ENCODE results near the gene CEACAM3.
A peak's percentile ranks its signal among the peaks of the same experiment; 100 is the strongest.

Gene CEACAM3

DNA sequence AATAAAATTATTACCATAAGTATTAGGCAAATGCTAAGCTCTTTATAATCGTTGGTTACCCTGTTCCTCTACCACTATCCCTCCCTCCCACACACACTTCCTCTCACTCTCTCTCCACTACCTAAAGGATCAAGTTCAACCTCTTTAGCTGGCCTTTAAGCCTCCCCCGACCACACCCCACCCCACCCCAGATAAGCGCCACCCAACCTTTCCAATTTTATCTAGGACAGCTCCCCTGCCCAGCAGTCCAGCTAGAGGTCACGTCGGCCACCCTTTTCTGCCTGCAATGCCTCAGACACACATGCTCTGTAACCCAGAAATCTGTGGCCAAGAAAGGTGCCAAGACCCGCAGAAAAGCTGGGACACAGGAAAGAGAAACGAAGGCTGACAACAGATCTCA lies 47.0 kb downstream of the CEACAM3 start:
- DNase-seq (ENCODE audit: insufficient read length, low spot score) (no peak), FAIRE-seq (no peak)

DNA sequence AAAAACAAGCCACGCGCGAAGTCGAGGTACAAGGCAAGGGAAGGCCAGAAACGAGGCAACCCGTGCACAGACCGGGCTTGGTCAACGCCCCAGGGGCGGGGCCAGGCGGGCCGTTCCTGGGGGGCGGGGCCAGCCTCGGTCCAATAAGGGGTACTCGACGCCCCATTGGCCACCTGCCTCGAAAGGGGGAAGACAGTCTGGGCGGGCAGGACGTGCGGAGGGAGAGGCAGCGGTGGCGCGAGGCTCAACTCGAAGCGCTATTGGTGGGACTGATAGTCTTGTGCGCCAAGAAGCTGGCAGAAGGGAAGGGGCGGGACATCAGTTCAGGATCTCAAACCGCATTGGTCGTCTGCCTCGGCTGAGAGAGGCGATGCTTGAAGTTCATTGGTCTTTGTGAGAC lies 48.2 kb downstream of the CEACAM3 start, which contains the start of gene LYPD4:
Gene LYPD4, minus strand, starts transcription at position 83 of the 400 bp plus-strand sequence. CDS start 5,398 bp downstream, outside the sequence.
- FAIRE-seq (no peak), DNase-seq (ENCODE audit: insufficient read length, low spot score) (no peak)

DNA sequence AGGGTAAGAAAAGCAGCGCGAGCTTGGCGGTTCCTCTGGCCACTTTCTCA lies 48.4 kb downstream of the CEACAM3 start, which contains the start of gene DMRTC2:
Gene DMRTC2, plus strand, starts transcription at position 42 of the 50 bp plus-strand sequence. CDS start 2,387 bp downstream, outside the sequence.
- DNase-seq (ENCODE audit: insufficient read length, low spot score) (no peak), FAIRE-seq (no peak)

DNA sequence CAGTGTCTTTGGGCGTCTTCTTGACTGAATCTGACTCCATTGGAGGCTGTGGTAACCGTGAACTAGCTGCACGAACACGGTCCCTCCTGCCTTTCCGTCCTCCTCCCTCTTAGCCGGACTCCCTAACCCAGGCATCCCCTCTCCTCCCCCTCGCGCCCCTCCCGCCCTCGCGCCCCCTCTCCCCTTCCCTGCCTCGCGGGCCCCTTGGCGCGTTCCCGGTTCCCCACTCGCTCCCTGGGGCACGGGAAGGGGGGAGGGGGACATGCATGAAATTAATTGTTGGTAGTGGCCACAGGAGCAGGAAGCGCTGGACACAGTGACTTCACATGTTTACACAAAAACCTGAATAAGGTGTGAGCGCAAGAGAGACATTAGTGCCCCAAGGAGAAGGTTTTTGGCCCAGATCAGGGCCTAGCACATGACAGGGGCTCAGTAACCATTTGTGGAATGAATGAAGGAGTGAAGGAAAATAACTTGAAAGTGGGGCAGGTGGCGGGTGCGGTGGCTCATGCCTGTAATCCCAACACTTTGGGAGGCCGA lies 48.7 kb downstream of the CEACAM3 start:
- FAIRE-seq (no peak), DNase-seq (ENCODE audit: insufficient read length, low spot score) (no peak)

DNA sequence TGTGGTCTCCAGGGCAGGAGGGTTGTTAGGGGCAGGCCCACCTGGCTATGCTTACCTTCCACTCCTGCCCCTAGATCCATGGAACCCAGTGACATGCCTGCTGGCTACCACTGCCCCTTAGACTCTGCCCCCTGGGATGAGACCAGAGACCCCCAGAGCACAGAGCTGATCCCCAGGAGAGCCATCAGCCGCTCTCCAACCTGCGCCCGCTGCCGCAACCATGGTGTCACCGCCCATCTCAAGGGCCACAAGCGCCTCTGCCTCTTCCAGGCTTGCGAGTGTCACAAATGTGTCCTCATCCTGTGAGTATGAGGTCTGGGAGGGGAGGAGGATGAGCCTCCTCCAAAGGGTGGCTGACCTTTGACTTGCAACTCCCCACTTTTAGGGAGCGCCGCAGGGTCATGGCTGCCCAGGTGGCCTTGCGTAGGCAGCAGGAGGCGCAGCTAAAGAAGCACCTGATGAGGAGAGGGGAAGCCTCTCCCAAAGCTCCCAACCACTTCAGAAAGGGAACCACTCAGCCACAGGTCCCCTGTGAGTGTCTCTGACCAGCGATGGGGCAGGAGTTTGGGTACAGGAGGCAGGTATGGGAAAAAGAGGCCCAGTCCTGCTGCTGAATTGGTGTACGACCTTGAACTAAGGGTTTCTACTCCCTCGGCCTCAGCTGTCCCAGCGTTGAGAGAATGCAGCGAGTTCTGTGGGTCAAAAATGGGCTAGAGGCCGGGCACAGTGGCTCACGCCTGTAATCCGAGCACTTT lies 51.1 kb downstream of the CEACAM3 start:
- FAIRE-seq (no peak), DNase-seq (ENCODE audit: insufficient read length, low spot score) (no peak)

DNA sequence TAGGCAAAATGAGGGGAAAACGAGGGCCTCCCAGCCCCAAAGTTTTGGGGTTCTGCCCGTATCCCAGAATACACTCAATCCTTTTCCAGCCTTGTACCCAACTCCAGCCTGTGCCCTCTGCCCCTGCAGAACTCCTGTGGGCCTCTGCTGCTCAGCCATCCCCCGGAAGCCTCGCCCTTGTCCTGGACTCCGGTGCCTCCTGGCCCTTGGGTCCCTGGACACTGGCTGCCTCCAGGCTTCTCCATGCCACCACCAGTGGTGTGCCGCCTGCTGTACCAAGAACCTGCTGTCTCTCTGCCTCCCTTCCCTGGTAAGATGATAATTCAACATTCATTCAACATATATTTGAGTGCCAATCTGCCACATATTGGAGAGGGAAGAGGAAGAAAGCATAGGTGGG lies 52.3 kb downstream of the CEACAM3 start:
- no peak for DNase-seq (ENCODE audit: insufficient read length, low spot score)
- no peak for FAIRE-seq

DNA sequence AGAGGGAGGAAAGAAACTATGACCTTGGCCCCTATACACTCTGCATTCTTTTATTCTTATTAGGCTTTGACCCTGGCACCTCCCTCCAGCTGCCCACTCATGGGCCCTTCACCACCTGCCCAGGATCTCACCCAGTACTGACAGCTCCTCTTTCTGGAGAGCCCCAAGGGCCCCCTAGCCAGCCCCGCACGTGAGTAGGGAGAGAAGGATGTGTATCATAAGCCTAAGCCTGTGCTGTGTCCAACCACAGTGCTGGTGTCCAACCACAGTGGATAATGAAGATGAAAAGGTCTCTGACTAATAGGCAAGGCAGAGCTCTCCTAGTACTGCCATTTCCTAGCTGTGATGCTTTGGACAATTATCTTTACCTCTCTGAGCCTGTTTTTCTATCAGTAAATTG lies 52.7 kb downstream of the CEACAM3 start:
- FAIRE-seq (no peak), DNase-seq (ENCODE audit: insufficient read length, low spot score) (no peak)

DNA sequence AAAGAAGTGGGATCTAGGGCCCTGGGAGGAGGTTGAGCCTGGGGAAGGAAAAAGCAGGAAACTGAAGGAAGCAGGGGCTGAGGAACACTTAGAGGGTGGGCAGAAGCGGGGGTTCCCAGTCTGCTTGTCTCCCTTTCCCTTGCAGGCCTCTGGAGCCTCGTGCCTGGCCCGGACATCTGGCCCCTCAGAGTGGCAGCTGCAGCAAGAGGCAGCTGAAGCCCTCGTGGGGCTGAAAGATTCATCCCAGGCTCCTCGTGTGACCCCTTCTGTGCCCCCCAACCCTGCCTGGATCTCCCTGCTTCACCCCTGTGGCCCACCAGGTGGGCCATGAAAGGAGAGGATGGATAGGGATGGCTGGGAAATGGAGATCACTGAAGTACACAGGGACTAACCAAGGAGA lies 54.0 kb downstream of the CEACAM3 start:
- DNase-seq (ENCODE audit: insufficient read length, low spot score) (no peak), FAIRE-seq (no peak)

DNA sequence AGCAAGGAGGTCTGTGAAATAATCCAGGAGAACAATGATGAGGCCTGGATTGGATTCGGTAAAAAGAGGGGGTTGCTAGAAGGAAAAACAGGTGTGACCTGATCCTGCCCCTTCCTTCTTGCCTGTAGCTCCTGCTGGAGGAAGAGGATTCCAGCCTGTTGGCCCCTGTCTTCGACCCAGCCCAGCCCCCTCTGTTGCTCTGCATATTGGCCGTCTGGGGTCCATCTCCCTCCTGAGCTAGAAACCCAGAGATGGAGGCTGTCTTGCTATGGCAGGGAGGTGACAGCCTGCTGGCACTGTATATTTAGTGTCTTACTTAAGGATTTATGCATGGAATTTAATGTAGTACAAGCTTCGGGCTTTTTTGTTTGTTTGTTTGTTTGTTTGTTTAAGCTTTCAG lies 55.1 kb downstream of the CEACAM3 start:
- DNase-seq (ENCODE audit: insufficient read length, low spot score) (no peak), FAIRE-seq (no peak)

DNA sequence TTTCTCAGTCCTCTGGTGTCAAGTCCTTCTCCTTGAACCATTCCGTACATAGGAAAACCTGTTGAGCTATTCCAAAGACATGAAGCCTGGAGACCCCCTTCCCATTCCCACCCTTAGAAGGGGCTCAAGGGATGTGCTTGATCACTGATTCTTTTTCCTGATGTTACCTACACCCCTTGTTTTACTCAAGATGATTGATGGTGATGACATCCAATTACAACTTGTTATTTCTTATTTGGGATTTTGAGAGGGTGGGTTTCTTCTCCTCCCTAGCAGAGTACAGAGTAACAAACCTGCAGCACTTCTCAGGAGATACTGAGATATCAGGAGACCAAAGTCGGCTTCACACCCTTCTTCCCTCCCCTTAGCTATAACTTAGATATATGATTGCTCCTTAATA lies 57.0 kb downstream of the CEACAM3 start:
- FAIRE-seq (no peak), DNase-seq (ENCODE audit: insufficient read length, low spot score) (no peak)

DNA sequence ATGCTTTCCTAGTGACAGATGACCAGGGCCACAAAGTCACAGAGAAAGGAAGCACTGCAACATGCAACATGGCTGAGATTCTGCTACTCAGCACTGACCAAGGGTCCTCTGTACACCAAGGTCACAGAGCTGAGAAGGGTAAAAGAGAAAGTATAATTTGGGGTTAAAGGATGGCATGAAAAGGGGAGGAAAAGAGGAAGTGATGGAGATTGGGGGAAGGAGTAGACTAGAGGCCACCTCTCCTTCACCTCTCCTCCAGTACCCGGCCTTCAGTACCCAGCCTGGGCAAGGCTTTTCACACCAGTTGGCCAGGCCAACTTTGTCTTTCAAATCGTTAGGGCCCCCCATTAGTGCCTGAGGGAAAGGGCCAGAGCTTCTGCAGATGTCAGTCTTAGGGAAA lies 57.4 kb downstream of the CEACAM3 start:
- FAIRE-seq (no peak), DNase-seq (ENCODE audit: insufficient read length, low spot score) (no peak)

DNA sequence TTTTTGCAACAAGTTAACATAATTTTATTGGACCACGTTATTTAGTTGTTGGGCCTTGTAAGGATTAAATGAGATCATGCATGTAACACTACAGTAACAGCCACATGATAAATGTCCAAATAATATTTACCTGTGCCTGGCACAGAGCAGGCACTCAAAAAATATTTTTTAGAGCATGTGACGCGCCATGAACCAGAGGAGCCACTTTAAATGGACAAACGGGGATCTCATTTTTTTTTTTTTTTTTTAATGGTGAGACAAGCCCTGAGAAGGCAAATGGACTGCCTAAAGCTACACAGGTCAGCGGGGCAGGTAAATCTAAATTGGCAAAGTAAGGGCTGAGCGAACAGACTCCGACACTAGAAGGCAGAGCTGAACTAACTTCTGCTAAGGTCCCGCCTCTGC lies 62.8 kb downstream of the CEACAM3 start:
- FAIRE-seq (no peak), DNase-seq (ENCODE audit: insufficient read length, low spot score) (no peak)

DNA sequence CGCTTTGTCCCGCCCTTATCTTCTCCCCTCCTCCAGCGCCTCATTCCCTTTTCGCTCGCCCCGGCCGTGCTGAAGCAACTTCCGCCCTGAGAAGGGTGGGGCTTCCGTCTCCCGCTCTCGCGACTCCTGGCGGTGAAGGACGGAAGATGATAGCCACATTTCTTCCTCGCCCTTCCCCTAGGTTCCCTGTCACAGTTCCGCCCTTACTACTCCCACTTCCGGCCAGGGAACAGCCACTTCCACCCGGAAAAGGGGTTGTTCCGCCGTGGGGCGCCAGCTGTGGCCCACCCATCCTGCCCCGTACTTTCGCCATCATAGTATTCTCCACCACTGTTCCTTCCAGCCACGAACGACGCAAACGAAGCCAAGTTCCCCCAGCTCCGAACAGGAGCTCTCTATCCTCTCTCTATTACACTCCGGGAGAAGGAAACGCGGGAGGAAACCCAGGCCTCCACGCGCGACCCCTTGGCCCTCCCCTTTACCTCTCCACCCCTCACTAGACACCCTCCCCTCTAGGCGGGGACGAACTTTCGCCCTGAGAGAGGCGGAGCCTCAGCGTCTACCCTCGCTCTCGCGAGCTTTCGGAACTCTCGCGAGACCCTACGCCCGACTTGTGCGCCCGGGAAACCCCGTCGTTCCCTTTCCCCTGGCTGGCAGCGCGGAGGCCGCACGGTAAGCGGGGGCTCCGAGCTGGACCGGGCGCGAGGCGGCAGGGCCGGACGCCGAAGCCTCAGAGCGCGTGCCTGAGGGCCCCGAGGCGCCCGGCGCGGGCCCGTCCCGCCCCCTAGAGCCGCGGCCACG lies 63.4 kb downstream of the CEACAM3 start, which contains the start of gene RPS19:
Gene RPS19, plus strand, starts transcription at position 638 of the 801 bp plus-strand sequence. CDS start 520 bp downstream, outside the sequence.
- peak; percentile 85 for DNase-seq (ENCODE audit: insufficient read length, low spot score)
- FAIRE-seq = peak; percentile 97

DNA sequence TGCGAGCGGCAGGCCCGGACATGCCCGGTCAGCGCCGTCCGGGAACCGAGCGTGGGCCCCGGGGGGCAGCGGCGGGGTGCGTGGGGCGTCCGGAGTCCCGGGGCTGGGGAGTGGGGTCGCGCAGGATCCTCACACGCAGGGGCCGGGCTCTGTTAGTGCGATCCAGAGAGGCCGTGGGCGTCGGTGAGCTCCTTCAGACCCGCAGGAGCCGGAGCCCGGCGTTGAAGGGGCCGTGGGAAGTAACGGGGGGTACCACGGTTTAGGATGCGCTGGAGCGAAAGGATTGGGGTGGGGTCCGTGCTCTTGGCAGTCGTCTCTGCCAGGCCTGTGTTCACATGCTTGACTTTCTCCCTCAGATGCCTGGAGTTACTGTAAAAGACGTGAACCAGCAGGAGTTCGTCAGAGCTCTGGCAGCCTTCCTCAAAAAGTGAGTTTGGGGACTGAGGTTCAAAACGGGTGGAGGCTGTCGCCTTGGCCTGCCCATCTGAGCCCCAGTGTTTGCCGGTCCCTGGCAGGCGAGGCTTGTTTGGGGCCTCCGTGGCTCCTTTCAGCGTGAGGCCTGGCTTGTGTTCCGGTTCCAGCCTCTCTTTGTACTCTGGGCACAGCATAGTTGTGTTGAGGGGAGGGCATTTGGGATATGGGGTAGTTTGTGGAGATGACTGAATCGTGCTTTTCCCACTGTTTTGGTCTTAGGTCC lies 64.2 kb downstream of the CEACAM3 start:
- no peak for DNase-seq (ENCODE audit: insufficient read length, low spot score)
- FAIRE-seq = no peak
